Measurements from ENCODE around the gene GDF2. TPM values are rescaled to one million over a fixed set of nuclear protein-coding genes. Genes with fewer than 3 reads are reported as not detected.

Gene GDF2
- total and polyA plus RNA-seq, 10 of the 15 experiments (the other 5 are each of a cell fraction or from before 2014, with no cell fraction given), result not detected

DNA sequence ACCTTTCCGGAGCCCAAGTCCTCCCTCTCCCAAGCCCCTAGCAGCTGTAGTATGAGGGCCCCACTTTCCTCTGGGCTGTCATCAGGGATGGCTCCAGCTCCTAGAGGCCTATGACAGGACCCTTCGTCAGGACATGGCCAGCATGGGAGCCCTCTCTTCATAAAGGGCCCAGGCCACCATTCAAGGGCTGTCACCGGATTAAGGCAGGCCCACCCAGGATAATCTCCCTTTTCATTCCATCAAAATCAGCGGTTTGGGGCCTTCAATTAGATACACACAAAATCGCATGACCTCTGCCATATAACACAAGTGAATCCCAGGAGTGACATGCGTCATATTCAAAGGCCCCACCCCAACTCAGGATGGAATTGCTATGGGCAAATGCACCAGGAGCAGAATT is 34.4 kb upstream of the GDF2 start:
- ATAC-seq, result no peak
- H4K20me1 ChIP-seq (ENCODE audit: control insufficient read depth, insufficient read depth), result no peaks in the 10 kb centered on the region
- H3K9me3 ChIP-seq (replicated peaks; ENCODE audit: control insufficient read depth, insufficient read depth, low read length), result no peaks in the 10 kb centered on the region
- RAD21 ChIA-PET (ENCODE audit: unreplicated experiment), result no interaction called here
- no peak for FAIRE-seq
- CTCF ChIA-PET, result interaction anchor here (2.1 kb wide), 1 partner anchor 240 kb away, joined by 7 read pairs; no protein-coding TSS in a partner anchor
- H3K27me3 ChIP-seq (replicated peaks in 1 of 2; ENCODE audit: control insufficient read depth in 2 of 2, insufficient read depth in 2 of 2, low read length in 1 of 2), result no peaks in the 10 kb centered on the region; a peak in 1 of 4 replicates
- H3K36me3 ChIP-seq (ENCODE audit: control insufficient read depth in 2 of 2, insufficient read depth in 2 of 2, low read length in 1 of 2), result no peaks in the 10 kb centered on the region
- POLR2A ChIA-PET, result no interaction called here
- no peak overlapping the region for H3K27ac ChIP-seq (ENCODE audit: control insufficient read depth, insufficient read depth)
- DNase-seq (ENCODE audit: low read depth, low spot score), result no peak
- H2AFZ ChIP-seq (ENCODE audit: control insufficient read depth, low read depth, low read length), result no peak overlapping the region
- no TSS peak for BruUV-seq (replicated peaks)
- no peaks in the 10 kb centered on the region for H3K79me2 ChIP-seq (ENCODE audit: control insufficient read depth, insufficient read depth, low read length)
- no peak overlapping the region for H3K4me2 ChIP-seq (ENCODE audit: control insufficient read depth, insufficient read depth)
- SMC1A ChIA-PET (ENCODE audit: uncharacterized antibody, unreplicated experiment), result no interaction called here
- intact Hi-C loops (cut with micrococcal nuclease; ENCODE audit: unreplicated experiment) (no loop called here), in situ Hi-C loops (cut with MboI) (no loop called here)
- TF ChIP-seq CBFB (IDR thresholded peaks at IDR 0.05; ENCODE audit: low read depth) (no peak), ZNF217 (IDR thresholded peaks at IDR 0.05) (no peak), NBN (IDR thresholded peaks at IDR 0.05) (no peak), MEF2B (IDR thresholded peaks at IDR 0.05; ENCODE audit: partially characterized antibody, poor library complexity, severe bottlenecking) (no peak), CHD4 (IDR thresholded peaks at IDR 0.05) (no peak), RFX5 (IDR thresholded peaks at IDR 0.05; ENCODE audit: low read depth, low read length) (no peak), HDAC2 (IDR thresholded peaks at IDR 0.05) (no peak), FOXK2 (IDR thresholded peaks at IDR 0.05) (no peak)
- TF ChIP-seq, protein P1, sequence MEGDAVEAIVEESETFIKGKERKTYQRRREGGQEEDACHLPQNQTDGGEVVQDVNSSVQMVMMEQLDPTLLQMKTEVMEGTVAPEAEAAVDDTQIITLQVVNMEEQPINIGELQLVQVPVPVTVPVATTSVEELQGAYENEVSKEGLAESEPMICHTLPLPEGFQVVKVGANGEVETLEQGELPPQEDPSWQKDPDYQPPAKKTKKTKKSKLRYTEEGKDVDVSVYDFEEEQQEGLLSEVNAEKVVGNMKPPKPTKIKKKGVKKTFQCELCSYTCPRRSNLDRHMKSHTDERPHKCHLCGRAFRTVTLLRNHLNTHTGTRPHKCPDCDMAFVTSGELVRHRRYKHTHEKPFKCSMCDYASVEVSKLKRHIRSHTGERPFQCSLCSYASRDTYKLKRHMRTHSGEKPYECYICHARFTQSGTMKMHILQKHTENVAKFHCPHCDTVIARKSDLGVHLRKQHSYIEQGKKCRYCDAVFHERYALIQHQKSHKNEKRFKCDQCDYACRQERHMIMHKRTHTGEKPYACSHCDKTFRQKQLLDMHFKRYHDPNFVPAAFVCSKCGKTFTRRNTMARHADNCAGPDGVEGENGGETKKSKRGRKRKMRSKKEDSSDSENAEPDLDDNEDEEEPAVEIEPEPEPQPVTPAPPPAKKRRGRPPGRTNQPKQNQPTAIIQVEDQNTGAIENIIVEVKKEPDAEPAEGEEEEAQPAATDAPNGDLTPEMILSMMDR (IDR thresholded peaks at IDR 0.05 in 2 of 3, conservative IDR thresholded peaks at IDR 0.05 in 1 of 3; ENCODE audit: control insufficient read depth in 2 of 3, extremely low read depth in 1 of 3, insufficient read depth in 1 of 3, low read depth in 3 of 3, low read length in 3 of 3), result no peak
- H3K9ac ChIP-seq (ENCODE audit: control insufficient read depth, insufficient read depth, low read length), result no peak overlapping the region
- WGBS (ENCODE audit: insufficient coverage, insufficient replicate concordance, low lambda C conversion rate, missing lambda C conversion rate), result 32% methylated on average over 6 of the region's 6 CpGs
- H3K4me1 ChIP-seq (ENCODE audit: control insufficient read depth, insufficient read depth, low read length), result no peaks in the 10 kb centered on the region
- no peak overlapping the region for H3K4me3 ChIP-seq

All from GM12878 (cell line).